ENCODE results near the gene CIAO1.

CIAO1 gene

GRCh38 chr2:96236882-96237281 lies 29.1 kb upstream of the CIAO1 start:
- DNase-seq (ENCODE audit: low spot score) = no peak
- TF ChIP-seq CTCF (IDR thresholded peaks at IDR 0.05; ENCODE audit: extremely low read depth, missing control alignments) = no peak

GRCh38 chr2:96238266-96238665 lies 27.8 kb upstream of the CIAO1 start:
- TF ChIP-seq CTCF (IDR thresholded peaks at IDR 0.05; ENCODE audit: extremely low read depth, missing control alignments) = no peak
- DNase-seq (ENCODE audit: low spot score) = no peak

GRCh38 chr2:96239091-96239490 lies 26.9 kb upstream of the CIAO1 start:
- TF ChIP-seq CTCF (IDR thresholded peaks at IDR 0.05; ENCODE audit: extremely low read depth, missing control alignments) = no peak
- DNase-seq (ENCODE audit: low spot score) = no peak

- no peak for TF ChIP-seq CTCF (IDR thresholded peaks at IDR 0.05; ENCODE audit: extremely low read depth, missing control alignments)
Observed at GRCh38 chr2:96239745-96240264, 26.2 kb upstream of the CIAO1 start.

GRCh38 chr2:96240341-96241038 lies 25.5 kb upstream of the CIAO1 start:
- no peak for DNase-seq (ENCODE audit: low spot score)
- no peak for TF ChIP-seq CTCF (IDR thresholded peaks at IDR 0.05; ENCODE audit: extremely low read depth, missing control alignments)

More at GRCh38 chr2:96239745-96240264, 26.2 kb upstream of the CIAO1 start:
- no peak for DNase-seq (ENCODE audit: low spot score)

GRCh38 chr2:96241227-96241626 lies 24.8 kb upstream of the CIAO1 start:
- DNase-seq (ENCODE audit: low spot score) = no peak
- no peak for TF ChIP-seq CTCF (IDR thresholded peaks at IDR 0.05; ENCODE audit: extremely low read depth, missing control alignments)

GRCh38 chr2:96241900-96242611 lies 24.0 kb upstream of the CIAO1 start:
- DNase-seq (ENCODE audit: low spot score) = peak; percentile 68
- no peak for TF ChIP-seq CTCF (IDR thresholded peaks at IDR 0.05; ENCODE audit: extremely low read depth, missing control alignments)
